Upper lobe of left lung (tissue), 6 donors: Measurements from ENCODE around the gene FHL3. TPM values are rescaled to one million over a fixed set of nuclear protein-coding genes. Genes with fewer than 3 reads are reported as not detected.

ENCODE experiments used
- ATAC-seq, 2 donors: fragments of 200-7000 bp; cut with Tn5 transposase; one replicate each; pipeline ENCODE4 v1.9.1; 2022; ENCODE audit warnings: mild to moderate bottlenecking in 2 of 2, moderate library complexity in 2 of 2; ENCODE audit not compliant: low FRiP score in 2 of 2
- DNase-seq, 2 donors: peaks; one replicate each; pipeline ENCODE4 v3.0.0-alpha.2; 2019 to 2020
- H3K27ac ChIP-seq, 4 donors: fragments of 200-600 bp; sonication (generic); one replicate each; pipeline ENCODE4 v1.5.1; 2016 to 2019
- H3K27me3 ChIP-seq, 4 donors: fragments of 200-600 bp; sonication (generic); one replicate each; pipeline ENCODE4 v1.5.1; 2017 to 2019
- H3K36me3 ChIP-seq, 4 donors: fragments of 200-600 bp; sonication (generic); one replicate each; pipeline ENCODE4 v1.5.1; 2016 to 2019
- H3K4me1 ChIP-seq, 4 donors: fragments of 200-600 bp; sonication (generic); one replicate each; pipeline ENCODE4 v1.5.1; 2018 to 2019
- H3K4me3 ChIP-seq, 4 donors: fragments of 200-600 bp; sonication (generic); one replicate each; pipeline ENCODE4 v1.5.1; 2017 to 2019; ENCODE audit warnings: mild to moderate bottlenecking in 2 of 4, moderate library complexity in 1 of 4
- H3K9me3 ChIP-seq, 4 donors: fragments of 200-600 bp; sonication (generic); one replicate each; pipeline ENCODE4 v1.5.1; 2018 to 2019
- CTCF ChIP-seq, 6 experiments: fragments of 450-650 bp in 4 of 6; fragments of 200-600 bp in 2 of 6; sonication (generic) in 2 of 6; IDR thresholded peaks; one replicate each; pipeline ENCODE4 v1.5.1; 2016 to 2019; ENCODE audit warnings: antibody characterized with exemption in 6 of 6
- EP300 ChIP-seq, 4 donors: sonication (generic); formaldehyde crosslinking; IDR thresholded peaks; one replicate each; pipeline ENCODE4 v1.5.1; 2017; ENCODE audit warnings: antibody characterized with exemption in 4 of 4, control low read depth in 2 of 4
- POLR2A ChIP-seq, 4 donors: fragments of 450-650 bp; IDR thresholded peaks; one replicate each; pipeline ENCODE4 v1.5.1; 2016 to 2017; ENCODE audit warnings: antibody characterized with exemption in 4 of 4, mild to moderate bottlenecking in 2 of 4
- POLR2AphosphoS5 ChIP-seq, 2 donors: sonication (generic); formaldehyde crosslinking; IDR thresholded peaks; one replicate each; pipeline ENCODE4 v1.5.1; 2017; ENCODE audit warnings: antibody characterized with exemption in 2 of 2
- WGBS, 2 donors: methylation state at CpG; one replicate each; pipeline ENCODE4 v1.1.5; 2017 to 2018; 5-methylcytosine and 5-hydroxymethylcytosine counted together
- total RNA-seq, 6 donors: library from RNA; depleted of rRNA in 4 of 6; stranded (reverse); fragments of >200 nt in 4 of 6; gene quantifications; one replicate each; pipeline versions ENCODE4 v1.1.0 to v1.2.1, GENCODE V29; 2016 to 2021
- donor health status: DM: no; HTN: no; CAD: no; lungs with moderate emphysema.
- donor health status: DM: no; HTN: yes; CAD: no; lungs with severe emphysema.

The FHL3 gene
- total RNA-seq, 6 donors from 2014 or later, result 9.5 to 25.8 (median 18.6) TPM

DNA sequence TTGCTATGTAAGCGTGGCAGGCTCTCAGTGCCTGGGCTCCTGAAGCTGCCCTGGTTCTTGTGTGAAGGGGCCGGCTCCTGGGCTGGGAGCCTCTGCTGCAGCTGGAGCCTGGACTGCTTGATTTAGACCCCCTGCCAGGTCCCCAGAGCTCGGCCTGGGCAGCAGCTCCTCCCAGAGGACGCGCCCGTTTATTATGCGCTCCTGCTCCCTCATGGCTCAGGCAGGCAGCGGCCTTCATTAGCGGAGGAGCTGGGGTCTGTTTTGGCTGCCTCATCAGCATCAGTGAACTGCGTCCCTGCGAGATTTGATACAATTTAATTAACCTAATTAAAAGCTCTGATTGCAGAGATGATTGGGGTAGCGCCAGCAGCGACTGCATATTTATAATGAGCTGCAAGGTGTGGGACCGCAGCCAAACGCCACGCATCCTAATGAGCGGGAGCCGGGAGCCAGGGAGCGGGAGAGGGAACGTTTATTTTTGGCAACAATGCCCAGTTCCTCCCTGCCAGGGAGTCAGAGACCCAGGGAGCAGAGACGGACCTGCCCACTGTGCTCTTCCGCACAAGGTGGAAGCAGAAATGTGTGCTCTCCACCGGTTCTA lies 23.9 kb upstream of the FHL3 start:
- TF ChIP-seq POLR2AphosphoS5 (IDR thresholded peaks at IDR 0.05), result no peak
- TF ChIP-seq EP300 (IDR thresholded peaks at IDR 0.05), result no peak
- TF ChIP-seq POLR2A (IDR thresholded peaks at IDR 0.05), result no peak
- no peak for TF ChIP-seq CTCF (IDR thresholded peaks at IDR 0.05)
- ATAC-seq (no peak), DNase-seq (no peak)

DNA sequence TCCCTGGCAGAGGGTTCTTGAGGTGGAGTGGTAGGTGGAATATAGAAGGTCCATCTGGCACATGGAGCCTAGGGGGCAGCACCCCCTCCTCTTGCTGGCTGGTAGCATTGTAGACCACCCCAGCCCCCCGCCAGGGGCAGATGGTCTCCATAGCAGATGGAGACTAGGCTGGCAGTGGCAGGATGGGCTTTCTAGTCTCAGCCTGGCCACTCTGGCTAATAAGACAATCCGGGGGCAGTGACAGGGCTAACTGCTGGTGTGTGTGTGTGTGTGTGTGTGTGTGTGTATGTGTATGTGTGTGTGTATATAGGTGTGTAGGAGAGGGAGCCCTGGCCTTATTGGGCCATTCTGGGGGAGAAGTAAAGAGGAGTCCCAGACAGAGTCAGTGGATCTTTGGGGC lies 23.4 kb upstream of the FHL3 start:
- no peak overlapping the region for H3K27ac ChIP-seq
- TF ChIP-seq POLR2A (IDR thresholded peaks at IDR 0.05) (no peak), EP300 (IDR thresholded peaks at IDR 0.05) (no peak), CTCF (IDR thresholded peaks at IDR 0.05) (no peak)
- ATAC-seq, result no peak
- H3K4me3 ChIP-seq, result no peak overlapping the region
- WGBS, 2 donors, result 87 to 91% methylated on average over 2 of the region's 2 CpGs
- H3K27me3 ChIP-seq, result no peaks in the 10 kb centered on the region
- H3K4me1 ChIP-seq, result peaks cover 27 to 48% (median 39%) of the 10 kb centered on the region in 4 donors
- H3K9me3 ChIP-seq, result no peaks in the 10 kb centered on the region
- DNase-seq, result no peak
- H3K36me3 ChIP-seq, result peaks cover 12 to 27% (median 21%) of the 10 kb centered on the region in 4 donors

More for the DNA sequence above, 23.9 kb upstream of the FHL3 start:
- Histone ChIP-seq H3K27ac (peak overlapping the region in 1 of 4 donors; percentile 43), H3K9me3 (no peaks in the 10 kb centered on the region), H3K4me1 (peaks cover 27 to 48% (median 39%) of the 10 kb centered on the region in 4 donors), H3K27me3 (no peaks in the 10 kb centered on the region), H3K36me3 (peaks cover 9 to 22% (median 16%) of the 10 kb centered on the region in 4 donors), H3K4me3 (no peak overlapping the region)
- 48 to 49% methylated on average over 11 to 23 of the region's 23 CpGs for WGBS, 2 donors

DNA sequence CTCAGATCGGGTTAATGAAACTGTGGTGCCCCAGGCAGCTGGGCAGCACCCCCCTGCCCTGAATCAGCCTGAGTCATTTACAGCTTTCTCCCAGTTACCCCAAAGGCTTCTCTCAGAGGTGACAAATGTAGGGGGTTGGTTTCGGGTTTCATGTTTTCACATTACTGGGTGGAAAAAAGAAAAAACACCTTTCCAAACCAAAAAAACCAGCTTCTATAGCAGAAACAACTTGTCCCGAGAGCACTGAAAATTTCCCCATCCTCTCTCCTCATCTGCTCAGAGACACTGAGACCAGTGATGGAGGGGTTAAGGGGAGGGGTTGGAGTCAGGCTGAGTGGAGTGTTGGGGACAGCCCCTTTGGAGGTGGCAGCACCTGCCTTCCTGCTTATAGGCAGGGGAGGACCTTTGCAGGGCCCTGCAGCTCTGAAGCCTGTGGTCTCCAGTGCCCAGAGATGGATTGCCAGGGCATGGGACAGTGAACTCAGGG lies 22.8 kb upstream of the FHL3 start:
- peaks cover 27 to 48% (median 39%) of the 10 kb centered on the region in 4 donors for H3K4me1 ChIP-seq
- no peaks in the 10 kb centered on the region for H3K27me3 ChIP-seq
- DNase-seq (no peak), ATAC-seq (no peak)
- TF ChIP-seq POLR2AphosphoS5 (IDR thresholded peaks at IDR 0.05) (no peak), POLR2A (IDR thresholded peaks at IDR 0.05) (no peak), EP300 (IDR thresholded peaks at IDR 0.05) (no peak), CTCF (IDR thresholded peaks at IDR 0.05) (no peak)
- no peak overlapping the region for H3K4me3 ChIP-seq
- no peaks in the 10 kb centered on the region for H3K9me3 ChIP-seq
- peaks cover 17 to 32% (median 26%) of the 10 kb centered on the region in 4 donors for H3K36me3 ChIP-seq
- no peak overlapping the region for H3K27ac ChIP-seq
- WGBS, 2 donors, result 63 to 72% methylated on average over 3 of the region's 3 CpGs

- TF ChIP-seq EP300 (IDR thresholded peaks at IDR 0.05) (no peak), POLR2A (IDR thresholded peaks at IDR 0.05) (no peak), POLR2AphosphoS5 (IDR thresholded peaks at IDR 0.05) (no peak)
- Histone ChIP-seq H3K4me1 (peaks cover 27 to 48% (median 39%) of the 10 kb centered on the region in 4 donors), H3K9me3 (no peaks in the 10 kb centered on the region), H3K27me3 (no peaks in the 10 kb centered on the region), H3K36me3 (peaks cover 23 to 39% (median 32%) of the 10 kb centered on the region in 4 donors), H3K27ac (no peak overlapping the region), H3K4me3 (no peak overlapping the region)
- DNase-seq (peak in 1 of 2 donors; percentile 49), ATAC-seq (peak in 1 of 2 donors; percentile 38)
- 76 to 94% methylated on average over 11 to 19 of the region's 19 CpGs for WGBS, 2 donors
Observed at GRCh38 chr1:38027201-38028104, 22.1 kb upstream of the FHL3 start.

DNA sequence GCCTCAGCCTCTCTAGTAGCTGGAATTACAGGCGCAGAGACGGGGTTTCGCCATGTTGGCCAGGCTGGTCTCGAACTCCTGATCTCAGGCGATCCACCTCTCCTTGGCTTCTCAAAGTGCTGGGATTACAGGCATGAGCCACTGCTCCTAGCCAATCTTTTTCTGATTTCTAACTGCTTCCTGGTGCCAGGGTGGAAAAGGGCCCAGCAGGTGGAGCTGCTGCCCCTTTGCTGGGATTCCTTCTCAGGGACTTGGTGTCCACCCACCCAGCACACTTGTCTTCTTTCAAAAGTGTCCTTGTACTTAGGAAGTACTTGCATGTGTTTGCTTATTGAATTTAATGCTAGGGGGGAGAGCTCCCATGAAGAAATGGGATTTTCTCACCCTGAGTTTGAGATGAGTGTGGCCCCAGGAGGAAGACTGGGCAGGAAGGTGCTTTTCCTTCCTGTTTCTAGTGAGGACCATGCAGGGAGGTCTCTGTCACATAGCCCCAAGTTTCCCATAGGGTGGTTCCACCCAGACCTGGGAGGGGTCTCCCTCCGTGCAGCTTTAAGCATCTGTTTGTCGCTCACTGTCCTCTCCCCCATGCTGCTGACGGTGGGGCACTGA lies 21.4 kb upstream of the FHL3 start:
- Histone ChIP-seq H3K9me3 (no peaks in the 10 kb centered on the region), H3K27me3 (no peaks in the 10 kb centered on the region), H3K4me1 (peaks cover 27 to 48% (median 39%) of the 10 kb centered on the region in 4 donors), H3K36me3 (peaks cover 30 to 46% (median 40%) of the 10 kb centered on the region in 4 donors), H3K27ac (no peak overlapping the region), H3K4me3 (no peak overlapping the region)
- DNase-seq (peak in 1 of 2 donors; percentile 84), ATAC-seq (peak; percentile 48 to 80)
- TF ChIP-seq POLR2AphosphoS5 (IDR thresholded peaks at IDR 0.05) (no peak), CTCF (IDR thresholded peaks at IDR 0.05) (peak; percentile 40 to 74 (median 67))
- WGBS, 2 donors, result 59 to 68% methylated on average over 5 to 8 of the region's 8 CpGs
